ENCODE measurements around the gene SERINC2. TPM values are rescaled to one million over a fixed set of nuclear protein-coding genes. Genes with fewer than 3 reads are reported as not detected.

The SERINC2 gene
- polyA plus RNA-seq, 1 donor (not counting 4 experiments of a cell fraction or from before 2014, with no cell fraction given), result 171 TPM

DNA sequence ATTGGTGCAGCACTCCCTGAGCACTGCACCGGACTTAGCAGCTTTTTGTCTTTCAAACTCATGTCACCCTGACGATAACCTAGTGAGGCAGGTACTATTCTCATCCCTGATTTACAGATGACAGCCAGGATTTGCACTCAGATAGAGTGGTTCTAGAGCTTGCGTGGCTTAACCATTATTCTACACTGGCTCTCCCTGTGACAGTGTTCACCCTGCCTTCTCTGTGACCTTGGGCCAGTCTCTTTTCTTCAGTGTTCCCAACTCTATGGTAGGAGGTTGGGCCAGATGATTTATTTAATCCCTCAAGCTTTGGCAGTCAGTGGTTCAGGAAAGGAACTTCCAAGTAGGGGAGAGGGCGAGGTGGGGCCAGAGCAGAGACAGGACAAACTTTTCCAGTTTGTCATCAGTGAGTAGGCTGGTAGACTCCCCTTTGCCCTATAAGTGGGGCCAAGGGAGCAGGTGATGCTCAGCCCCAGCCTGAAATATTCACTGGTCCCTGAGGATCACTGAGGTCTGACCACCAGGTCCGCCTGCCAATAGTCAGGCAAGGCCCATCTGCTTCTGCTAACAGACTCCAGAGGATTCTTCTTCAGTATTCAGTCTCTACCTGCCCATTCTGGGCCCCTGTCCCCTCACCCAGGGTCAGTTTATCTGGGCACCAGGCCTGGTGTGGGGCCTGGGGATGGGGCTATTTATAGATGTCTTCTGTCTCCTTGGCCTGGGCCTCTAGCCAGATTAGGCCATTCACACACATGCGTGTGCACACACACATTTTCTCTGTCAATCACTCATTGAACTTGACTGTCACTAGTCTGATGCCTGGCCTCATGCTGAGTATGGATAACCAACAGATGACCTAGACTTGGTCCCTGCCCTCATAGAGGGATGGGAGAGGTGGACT, 31.4 kb upstream of the SERINC2 start:
- Histone ChIP-seq H3K9me1 (ENCODE audit: control insufficient read depth, extremely low read depth, insufficient read depth, low read length) (no peaks in the 10 kb centered on the region), H3K79me2 (ENCODE audit: control insufficient read depth, insufficient read depth, low read length) (no peaks in the 10 kb centered on the region), H3K36me3 (ENCODE audit: control insufficient read depth in 2 of 2, extremely low read depth in 1 of 2, insufficient read depth in 2 of 2, low read length in 2 of 2) (no peaks in the 10 kb centered on the region), H4K20me1 (ENCODE audit: control insufficient read depth, extremely low read depth, insufficient read depth, low read length) (no peaks in the 10 kb centered on the region), H3K9me3 (ENCODE audit: control insufficient read depth, low read depth, low read length) (no peaks in the 10 kb centered on the region), H3K27ac (ENCODE audit: control insufficient read depth, insufficient read depth, low read length) (no peak overlapping the region), H2AFZ (ENCODE audit: control insufficient read depth, low read length) (no peak overlapping the region), H3K4me3 (ENCODE audit: control insufficient read depth in 2 of 3, extremely low read depth in 1 of 3, insufficient read depth in 2 of 3, low read depth in 1 of 3, low read length in 3 of 3) (no peak overlapping the region), H3K9ac (ENCODE audit: control insufficient read depth, extremely low read depth, insufficient read depth, low read length) (no peak overlapping the region), H3K4me1 (ENCODE audit: control insufficient read depth, extremely low read depth, insufficient read depth, low read length) (no peaks in the 10 kb centered on the region), H3K4me2 (ENCODE audit: control insufficient read depth, extremely low read depth, insufficient read depth, low read depth, low read length) (no peak overlapping the region), H3K27me3 (ENCODE audit: control insufficient read depth, extremely low read depth, insufficient read depth, low read length) (no peaks in the 10 kb centered on the region)
- dilution Hi-C loops (cut with MboI; ENCODE audit: extremely low pct_ligation_motif_present, low sequenced_read_pairs), result no loop called here
- DNase-seq (ENCODE audit: low read depth, low spot score) (no peak), FAIRE-seq (no peak)
- TF ChIP-seq EZH2 (IDR thresholded peaks at IDR 0.05; ENCODE audit: low read length), result no peak
- TF ChIP-seq, protein P1, sequence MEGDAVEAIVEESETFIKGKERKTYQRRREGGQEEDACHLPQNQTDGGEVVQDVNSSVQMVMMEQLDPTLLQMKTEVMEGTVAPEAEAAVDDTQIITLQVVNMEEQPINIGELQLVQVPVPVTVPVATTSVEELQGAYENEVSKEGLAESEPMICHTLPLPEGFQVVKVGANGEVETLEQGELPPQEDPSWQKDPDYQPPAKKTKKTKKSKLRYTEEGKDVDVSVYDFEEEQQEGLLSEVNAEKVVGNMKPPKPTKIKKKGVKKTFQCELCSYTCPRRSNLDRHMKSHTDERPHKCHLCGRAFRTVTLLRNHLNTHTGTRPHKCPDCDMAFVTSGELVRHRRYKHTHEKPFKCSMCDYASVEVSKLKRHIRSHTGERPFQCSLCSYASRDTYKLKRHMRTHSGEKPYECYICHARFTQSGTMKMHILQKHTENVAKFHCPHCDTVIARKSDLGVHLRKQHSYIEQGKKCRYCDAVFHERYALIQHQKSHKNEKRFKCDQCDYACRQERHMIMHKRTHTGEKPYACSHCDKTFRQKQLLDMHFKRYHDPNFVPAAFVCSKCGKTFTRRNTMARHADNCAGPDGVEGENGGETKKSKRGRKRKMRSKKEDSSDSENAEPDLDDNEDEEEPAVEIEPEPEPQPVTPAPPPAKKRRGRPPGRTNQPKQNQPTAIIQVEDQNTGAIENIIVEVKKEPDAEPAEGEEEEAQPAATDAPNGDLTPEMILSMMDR (optimal IDR thresholded peaks at IDR 0.05 in 1 of 3, IDR thresholded peaks at IDR 0.05 in 1 of 3, conservative IDR thresholded peaks at IDR 0.05 in 1 of 3; ENCODE audit: extremely low read depth in 1 of 3, insufficient read depth in 2 of 3, low read length in 3 of 3), result no peak

DNA sequence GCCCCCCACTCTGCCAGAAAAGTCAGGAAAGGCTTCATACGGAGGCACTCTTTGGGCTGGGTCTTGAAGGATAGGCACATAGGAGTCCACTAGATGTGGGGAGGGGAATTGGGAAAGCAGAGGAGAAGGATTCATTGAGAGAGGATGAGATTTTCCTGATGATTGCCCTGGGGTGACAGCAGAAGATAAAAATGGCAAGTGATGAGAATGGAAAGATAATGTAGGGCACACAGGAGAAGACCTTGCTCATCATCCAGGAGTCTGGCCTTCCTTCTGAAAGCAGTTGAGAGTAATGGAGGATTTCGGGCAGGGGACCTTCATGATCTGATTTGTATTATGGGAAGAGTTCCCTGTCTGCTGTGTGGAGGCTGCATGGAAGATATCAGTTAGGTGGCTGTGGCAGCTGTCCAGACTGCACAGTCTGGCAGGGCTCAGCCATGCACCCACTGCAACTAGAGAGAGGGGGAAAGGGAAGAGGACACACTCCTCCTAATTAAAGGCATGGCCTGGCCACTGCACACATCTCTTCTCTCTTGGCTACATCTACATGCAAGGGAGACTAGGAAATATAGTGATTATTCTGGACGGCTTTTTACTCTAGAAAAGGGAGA, 30.5 kb upstream of the SERINC2 start:
- H2AFZ ChIP-seq (ENCODE audit: control insufficient read depth, low read length), result no peak overlapping the region
- H3K9me1 ChIP-seq (ENCODE audit: control insufficient read depth, extremely low read depth, insufficient read depth, low read length), result no peaks in the 10 kb centered on the region
- H3K4me2 ChIP-seq (ENCODE audit: control insufficient read depth, extremely low read depth, insufficient read depth, low read depth, low read length), result no peak overlapping the region
- DNase-seq (ENCODE audit: low read depth, low spot score), result no peak
- no peaks in the 10 kb centered on the region for H4K20me1 ChIP-seq (ENCODE audit: control insufficient read depth, extremely low read depth, insufficient read depth, low read length)
- TF ChIP-seq, protein P1 (optimal IDR thresholded peaks at IDR 0.05 in 1 of 3, IDR thresholded peaks at IDR 0.05 in 1 of 3, conservative IDR thresholded peaks at IDR 0.05 in 1 of 3; ENCODE audit: extremely low read depth in 1 of 3, insufficient read depth in 2 of 3, low read length in 3 of 3), result no peak
- TF ChIP-seq EZH2 (IDR thresholded peaks at IDR 0.05; ENCODE audit: low read length), result no peak
- H3K4me1 ChIP-seq (ENCODE audit: control insufficient read depth, extremely low read depth, insufficient read depth, low read length), result no peaks in the 10 kb centered on the region
- no peaks in the 10 kb centered on the region for H3K9me3 ChIP-seq (ENCODE audit: control insufficient read depth, low read depth, low read length)
- dilution Hi-C loops (cut with MboI; ENCODE audit: extremely low pct_ligation_motif_present, low sequenced_read_pairs), result no loop called here
- H3K9ac ChIP-seq (ENCODE audit: control insufficient read depth, extremely low read depth, insufficient read depth, low read length), result no peak overlapping the region
- H3K27ac ChIP-seq (ENCODE audit: control insufficient read depth, insufficient read depth, low read length), result no peak overlapping the region
- H3K4me3 ChIP-seq (ENCODE audit: control insufficient read depth in 2 of 3, extremely low read depth in 1 of 3, insufficient read depth in 2 of 3, low read depth in 1 of 3, low read length in 3 of 3), result no peak overlapping the region
- no peaks in the 10 kb centered on the region for H3K27me3 ChIP-seq (ENCODE audit: control insufficient read depth, extremely low read depth, insufficient read depth, low read length)
- H3K79me2 ChIP-seq (ENCODE audit: control insufficient read depth, insufficient read depth, low read length), result no peaks in the 10 kb centered on the region
- no peaks in the 10 kb centered on the region for H3K36me3 ChIP-seq (ENCODE audit: control insufficient read depth in 2 of 2, extremely low read depth in 1 of 2, insufficient read depth in 2 of 2, low read length in 2 of 2)
- FAIRE-seq, result no peak
